Activated B cell treated with CpG ODN at 0.5 μM for 24 hours (primary cell): ENCODE measurements around the gene NOCT. TPM values are rescaled to one million over a fixed set of nuclear protein-coding genes. Genes with fewer than 3 reads are reported as not detected.
"Not testable (repeated sequence)": the region's sequence is repeated elsewhere in the genome, so short reads cannot be mapped to it uniquely, and the experiment has no call there.

ENCODE experiments used
- ATAC-seq: fragments of 200-7000 bp; cut with Tn5 transposase; one replicate; pipeline ENCODE4 v1.10.0; 2021; ENCODE audit warnings: low read depth, mild to moderate bottlenecking, moderate library complexity
- CTCF ChIA-PET: fragments of 350-600 bp; sonication (Branson Sonifier 250); formaldehyde crosslinking; loops from one replicate; lab custom pipeline; 2021; ENCODE audit warnings: antibody characterized with exemption; lab: Charles Lee
- POLR2A ChIA-PET: fragments of 350-600 bp; sonication (Branson Sonifier 250); formaldehyde crosslinking; loops from one replicate; lab custom pipeline; 2021; ENCODE audit warnings: antibody characterized with exemption; lab: Charles Lee
- DNase-seq: peaks from one replicate; pipeline ENCODE4 v3.0.0; 2022
- H3K27ac Mint-ChIP-seq: one replicate; pipeline ENCODE4 v1.8.0; 2020; ENCODE audit warnings: mixed read lengths
- H3K27me3 Mint-ChIP-seq: one replicate; pipeline ENCODE4 v1.8.0; 2021; ENCODE audit warnings: mixed read lengths
- H3K36me3 Mint-ChIP-seq: one replicate; pipeline ENCODE4 v1.8.0; 2021; ENCODE audit warnings: low read depth, mixed read lengths
- H3K4me1 Mint-ChIP-seq: one replicate; pipeline ENCODE4 v1.8.0; 2021; ENCODE audit warnings: mixed read lengths
- H3K4me3 Mint-ChIP-seq: one replicate; pipeline ENCODE4 v1.8.0; 2020; ENCODE audit warnings: mild to moderate bottlenecking, mixed read lengths
- H3K9me3 Mint-ChIP-seq: one replicate; pipeline ENCODE4 v1.8.0; 2020; ENCODE audit warnings: mixed read lengths
- intact Hi-C: fragments of 100-400 bp; cut with micrococcal nuclease; formaldehyde crosslinking; loops from one replicate; pipeline ENCODE4 v1.15.1; 2024
- total RNA-seq: library from RNA; stranded (reverse); gene quantifications from 2 replicates; pipeline ENCODE4 v1.2.3, GENCODE V29; 2022
- TF ChIP-seq, protein P1 (sequence below): fragments of 200-600 bp; IDR thresholded peaks from one replicate; pipeline ENCODE4 v1.8.0; 2022; ENCODE audit warnings: antibody characterized with exemption, mild to moderate bottlenecking

NOCT gene
- total RNA-seq, 1 donor from 2014 or later: 9.1 TPM

DNA sequence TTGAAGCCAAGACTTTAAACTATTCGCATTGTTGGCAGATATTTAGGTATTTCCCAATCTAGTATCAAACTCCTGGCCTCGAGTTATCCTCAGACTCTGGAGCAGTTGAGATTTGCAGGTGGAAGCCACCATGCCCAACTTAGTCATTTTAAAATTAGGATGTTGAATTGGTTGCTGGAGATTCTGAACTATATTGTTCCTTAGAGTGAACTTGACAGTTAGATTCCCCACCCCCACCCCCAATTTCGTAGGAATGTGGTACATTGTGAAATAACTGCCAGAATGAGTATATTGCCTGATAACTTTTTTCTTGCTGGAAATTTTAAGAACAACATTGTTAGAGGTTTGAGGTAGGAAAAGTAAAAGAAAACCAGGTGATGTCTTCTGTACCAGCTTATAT, 2.3 kb downstream of the NOCT start:
- H3K27me3 Mint-ChIP-seq: no peaks in the 10 kb centered on the region
- peaks cover 4% of the 10 kb centered on the region for H3K36me3 Mint-ChIP-seq
- no peaks in the 10 kb centered on the region for H3K9me3 Mint-ChIP-seq
- TF ChIP-seq, protein P1, sequence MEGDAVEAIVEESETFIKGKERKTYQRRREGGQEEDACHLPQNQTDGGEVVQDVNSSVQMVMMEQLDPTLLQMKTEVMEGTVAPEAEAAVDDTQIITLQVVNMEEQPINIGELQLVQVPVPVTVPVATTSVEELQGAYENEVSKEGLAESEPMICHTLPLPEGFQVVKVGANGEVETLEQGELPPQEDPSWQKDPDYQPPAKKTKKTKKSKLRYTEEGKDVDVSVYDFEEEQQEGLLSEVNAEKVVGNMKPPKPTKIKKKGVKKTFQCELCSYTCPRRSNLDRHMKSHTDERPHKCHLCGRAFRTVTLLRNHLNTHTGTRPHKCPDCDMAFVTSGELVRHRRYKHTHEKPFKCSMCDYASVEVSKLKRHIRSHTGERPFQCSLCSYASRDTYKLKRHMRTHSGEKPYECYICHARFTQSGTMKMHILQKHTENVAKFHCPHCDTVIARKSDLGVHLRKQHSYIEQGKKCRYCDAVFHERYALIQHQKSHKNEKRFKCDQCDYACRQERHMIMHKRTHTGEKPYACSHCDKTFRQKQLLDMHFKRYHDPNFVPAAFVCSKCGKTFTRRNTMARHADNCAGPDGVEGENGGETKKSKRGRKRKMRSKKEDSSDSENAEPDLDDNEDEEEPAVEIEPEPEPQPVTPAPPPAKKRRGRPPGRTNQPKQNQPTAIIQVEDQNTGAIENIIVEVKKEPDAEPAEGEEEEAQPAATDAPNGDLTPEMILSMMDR: no peak
- ATAC-seq: no peak
- no peak for DNase-seq
- no peak overlapping the region for H3K4me3 Mint-ChIP-seq
- ChIA-PET POLR2A (no interaction called here), CTCF (interaction anchor here (1.6 kb wide), 1 partner anchor 13 kb away, joined by 14 read pairs; no protein-coding TSS in a partner anchor)
- intact Hi-C loops: loop anchor here (10.0 kb wide), 1 partner anchor 1787 kb away; no protein-coding TSS in a partner anchor
- no peak overlapping the region for H3K27ac Mint-ChIP-seq
- H3K4me1 Mint-ChIP-seq: peaks cover 35% of the 10 kb centered on the region

DNA sequence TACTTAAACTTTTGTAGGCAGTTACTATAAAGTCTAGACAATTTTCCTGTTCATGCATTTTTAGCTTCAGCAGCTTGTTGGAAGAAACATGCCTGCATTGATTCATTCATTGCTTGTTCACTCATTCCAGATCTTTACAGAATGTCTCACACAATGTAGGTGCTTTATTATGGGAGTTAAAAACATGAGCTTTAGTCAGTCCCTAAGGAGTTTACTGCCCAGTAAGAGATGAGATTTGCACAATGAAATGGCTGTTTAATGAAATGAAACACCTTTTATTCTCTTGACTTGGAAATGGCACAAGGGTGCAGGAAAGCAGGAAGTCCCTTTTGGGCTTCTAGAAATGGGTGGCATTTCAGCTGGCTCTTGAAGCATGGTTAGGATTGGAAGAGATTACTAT, 2.9 kb downstream of the NOCT start:
- peaks cover 35% of the 10 kb centered on the region for H3K4me1 Mint-ChIP-seq
- POLR2A ChIA-PET: interaction anchor here (0.5 kb wide), 1 partner anchor 15 kb away, joined by 3 read pairs; no protein-coding TSS in a partner anchor

DNA sequence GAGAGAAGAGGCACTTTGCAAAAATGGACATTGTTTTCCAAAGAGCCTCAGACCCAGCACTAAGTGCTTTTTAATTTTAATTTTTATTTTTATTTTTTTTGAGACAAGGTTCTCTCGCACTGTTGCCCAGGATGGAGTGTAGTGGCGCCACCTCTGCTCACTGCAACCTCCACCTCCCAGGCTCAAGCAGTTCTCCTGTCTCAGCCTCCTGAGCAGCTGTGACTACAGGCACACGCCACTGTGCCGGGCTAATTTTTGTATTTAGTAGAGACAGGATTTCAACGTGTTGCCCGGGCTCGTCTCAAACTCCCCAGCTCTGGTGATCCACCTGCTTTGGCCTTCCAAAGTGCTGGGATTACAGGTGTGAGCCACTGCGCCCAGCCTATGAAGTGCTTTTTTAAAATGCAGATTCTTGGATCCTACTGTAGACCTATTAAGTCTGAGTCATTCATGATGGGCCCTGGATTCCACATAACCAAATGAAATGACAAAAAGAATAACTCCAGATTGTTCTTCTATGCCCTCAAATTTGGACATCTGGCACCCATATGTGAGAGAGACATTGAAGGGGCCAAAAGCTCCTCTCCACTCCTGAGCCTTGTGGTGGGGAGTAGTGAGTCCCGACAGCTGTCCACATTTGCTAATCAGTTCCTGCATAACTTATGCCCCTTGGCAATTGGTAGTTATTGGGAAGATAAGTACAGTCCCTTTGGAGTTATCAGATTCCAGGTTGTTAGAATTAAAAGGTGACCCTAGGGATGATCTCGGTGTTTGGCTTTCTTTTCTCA, 3.6 kb downstream of the NOCT start:
- Mint-ChIP-seq H3K36me3 (peaks cover 6% of the 10 kb centered on the region), H3K4me3 (no peak overlapping the region)

More for the DNA sequence above, 2.9 kb downstream of the NOCT start:
- peaks cover 6% of the 10 kb centered on the region for H3K36me3 Mint-ChIP-seq
- no peak for DNase-seq
- no peak overlapping the region for H3K4me3 Mint-ChIP-seq
- no peak for ATAC-seq
- TF ChIP-seq, protein P1: no peak
- H3K27me3 Mint-ChIP-seq: no peaks in the 10 kb centered on the region
- intact Hi-C loops: loop anchor here (10.0 kb wide), 1 partner anchor 1786 kb away; no protein-coding TSS in a partner anchor
- CTCF ChIA-PET: interaction anchor here (1.6 kb wide), 1 partner anchor 12 kb away, joined by 14 read pairs; no protein-coding TSS in a partner anchor
- H3K27ac Mint-ChIP-seq: no peak overlapping the region
- no peaks in the 10 kb centered on the region for H3K9me3 Mint-ChIP-seq

DNA sequence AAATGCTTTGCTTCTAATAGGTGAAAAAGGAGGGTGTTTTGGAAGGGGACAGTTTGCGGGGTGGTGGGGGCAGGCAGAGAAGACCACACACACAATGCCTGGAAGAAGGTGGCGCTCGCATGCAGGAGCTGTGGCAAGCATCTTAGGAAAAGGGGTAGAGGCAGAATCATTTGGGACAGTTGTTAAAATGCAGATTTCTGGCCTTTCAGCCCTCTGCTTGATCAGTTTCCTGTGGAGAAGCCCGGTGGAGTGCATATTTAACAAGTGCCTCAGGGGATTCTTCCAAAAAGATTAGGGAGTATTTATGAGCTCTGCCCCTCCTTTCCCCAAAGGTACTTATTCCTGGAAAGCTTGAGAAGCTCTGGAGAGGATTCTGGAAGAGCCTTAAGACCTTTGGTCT, 4.8 kb downstream of the NOCT start:
- no peaks in the 10 kb centered on the region for H3K9me3 Mint-ChIP-seq
- ATAC-seq (no peak), DNase-seq (no peak)
- TF ChIP-seq, protein P1: no peak
- CTCF ChIA-PET: interaction anchor here (1.5 kb wide), 1 partner anchor 10 kb away, joined by 6 read pairs; no protein-coding TSS in a partner anchor
- POLR2A ChIA-PET: interaction anchor here (0.5 to 0.9 kb wide), 2 partner anchors 43 to 214 kb away, joined by 3 read pairs; no protein-coding TSS in a partner anchor
- H3K27me3 Mint-ChIP-seq: no peaks in the 10 kb centered on the region
- no peak overlapping the region for H3K4me3 Mint-ChIP-seq
- peaks cover 21% of the 10 kb centered on the region for H3K4me1 Mint-ChIP-seq
- H3K36me3 Mint-ChIP-seq: peaks cover 6% of the 10 kb centered on the region
- no peak overlapping the region for H3K27ac Mint-ChIP-seq
- intact Hi-C loops: no loop called here

More for the DNA sequence above, 3.6 kb downstream of the NOCT start:
- no peak for DNase-seq
- Mint-ChIP-seq H3K27me3 (no peaks in the 10 kb centered on the region), H3K4me1 (peaks cover 33% of the 10 kb centered on the region), H3K9me3 (no peaks in the 10 kb centered on the region), H3K27ac (no peak overlapping the region)
- intact Hi-C loops: loop anchor here (10.0 kb wide), 1 partner anchor 1786 kb away; no protein-coding TSS in a partner anchor
- ATAC-seq: no peak
- ChIA-PET POLR2A (interaction anchor here (0.5 kb wide), 1 partner anchor 15 kb away, joined by 3 read pairs; no protein-coding TSS in a partner anchor), CTCF (interaction anchor here (0.6 to 1.6 kb wide), 3 partner anchors 11 to 79 kb away, joined by 3 to 14 read pairs (median 6); no protein-coding TSS in a partner anchor)
- TF ChIP-seq, protein P1: no peak

DNA sequence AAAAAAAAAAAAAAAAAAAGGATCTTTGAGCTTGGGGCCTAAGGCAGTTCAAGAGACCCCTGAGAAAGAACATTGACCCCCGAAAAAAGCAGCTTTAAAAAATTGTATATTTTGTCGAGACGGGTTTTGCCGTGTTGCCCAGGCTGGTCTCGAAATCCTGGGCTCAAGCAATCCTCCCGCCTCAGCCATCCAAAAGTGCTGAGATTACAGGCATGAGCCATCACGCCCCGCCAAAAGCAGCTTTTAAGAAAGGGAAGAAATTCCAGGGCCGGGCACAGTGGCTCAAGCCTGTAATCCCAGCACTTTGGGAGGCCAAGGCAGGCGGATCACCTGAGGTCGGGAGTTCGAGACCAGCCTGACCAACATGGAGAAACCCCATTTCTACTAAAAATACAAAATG, 5.5 kb downstream of the NOCT start:
- POLR2A ChIA-PET: interaction anchor here (0.6 kb wide), 1 partner anchor 411 kb away, joined by 3 read pairs; no protein-coding TSS in a partner anchor
- intact Hi-C loops, H3K9me3 Mint-ChIP-seq, H3K4me3 Mint-ChIP-seq, H3K27me3 Mint-ChIP-seq, ATAC-seq, H3K36me3 Mint-ChIP-seq, CTCF ChIA-PET, DNase-seq, H3K27ac Mint-ChIP-seq: not testable (repeated sequence)
- H3K4me1 Mint-ChIP-seq: peaks cover 21% of the 10 kb centered on the region
